ENCODE data around the gene PDCL3.

PDCL3 gene

DNA sequence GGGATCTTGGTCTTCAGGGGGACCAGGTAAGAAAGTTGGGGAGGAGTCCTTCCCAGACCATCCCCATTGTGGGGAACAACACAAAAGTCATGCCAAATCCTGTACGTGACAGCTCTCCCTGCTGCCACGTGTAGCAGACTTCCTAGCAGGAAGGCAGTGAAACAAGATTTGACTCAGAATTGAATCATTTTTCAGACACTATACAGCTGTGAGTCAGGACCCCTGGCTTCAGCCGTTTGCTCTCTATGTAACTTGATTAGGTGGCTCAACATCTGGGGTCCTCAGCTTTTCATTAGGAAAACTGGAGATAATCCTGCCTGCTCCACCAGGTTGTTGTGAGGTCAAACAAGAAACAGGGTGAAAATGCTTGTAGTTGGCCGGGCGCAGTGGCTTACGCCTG lies 32.9 kb upstream of the PDCL3 start:
- no peak overlapping the region for H3K4me3 ChIP-seq (ENCODE audit: insufficient read depth, low read depth, low read length, poor library complexity, severe bottlenecking)
- H3K9me3 ChIP-seq (ENCODE audit: control insufficient read depth, low read length), result no peaks in the 10 kb centered on the region
- no peak overlapping the region for H3K27ac ChIP-seq (ENCODE audit: insufficient read depth, low read length, poor library complexity, severe bottlenecking)
- no peaks in the 10 kb centered on the region for H3K36me3 ChIP-seq (ENCODE audit: control insufficient read depth, insufficient read depth, low read length)
- no peaks in the 10 kb centered on the region for H3K4me1 ChIP-seq (ENCODE audit: control insufficient read depth, insufficient read depth, low read length, poor library complexity, severe bottlenecking)
- no peak for DNase-seq
- H3K27me3 ChIP-seq (replicated peaks; ENCODE audit: control insufficient read depth, insufficient read depth, low read length, poor library complexity, severe bottlenecking), result no peaks in the 10 kb centered on the region

DNA sequence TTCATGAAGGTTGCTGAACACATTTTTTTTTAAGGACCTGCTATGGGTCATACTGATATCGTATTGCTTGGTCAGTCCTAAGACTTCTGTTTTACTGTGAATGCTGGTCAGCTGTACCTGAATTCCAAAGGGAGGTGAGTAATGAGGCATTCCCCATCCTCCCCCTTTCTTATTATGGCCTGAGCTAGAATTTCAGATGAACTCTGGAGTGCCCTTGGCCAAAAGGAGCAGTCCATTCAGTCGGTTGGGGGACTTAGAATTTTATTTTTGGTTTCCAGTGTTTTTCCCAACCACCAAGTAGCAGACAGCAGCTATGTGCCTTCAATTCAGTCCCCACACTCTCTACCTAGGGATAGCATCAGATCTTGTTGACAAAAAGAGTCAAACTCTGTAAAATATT lies 26.9 kb upstream of the PDCL3 start:
- no peak for DNase-seq
- Histone ChIP-seq H3K27me3 (replicated peaks; ENCODE audit: control insufficient read depth, insufficient read depth, low read length, poor library complexity, severe bottlenecking) (no peaks in the 10 kb centered on the region), H3K27ac (ENCODE audit: insufficient read depth, low read length, poor library complexity, severe bottlenecking) (no peak overlapping the region), H3K36me3 (ENCODE audit: control insufficient read depth, insufficient read depth, low read length) (no peaks in the 10 kb centered on the region), H3K4me1 (ENCODE audit: control insufficient read depth, insufficient read depth, low read length, poor library complexity, severe bottlenecking) (no peaks in the 10 kb centered on the region), H3K9me3 (ENCODE audit: control insufficient read depth, low read length) (no peaks in the 10 kb centered on the region), H3K4me3 (ENCODE audit: insufficient read depth, low read depth, low read length, poor library complexity, severe bottlenecking) (no peak overlapping the region)

DNA sequence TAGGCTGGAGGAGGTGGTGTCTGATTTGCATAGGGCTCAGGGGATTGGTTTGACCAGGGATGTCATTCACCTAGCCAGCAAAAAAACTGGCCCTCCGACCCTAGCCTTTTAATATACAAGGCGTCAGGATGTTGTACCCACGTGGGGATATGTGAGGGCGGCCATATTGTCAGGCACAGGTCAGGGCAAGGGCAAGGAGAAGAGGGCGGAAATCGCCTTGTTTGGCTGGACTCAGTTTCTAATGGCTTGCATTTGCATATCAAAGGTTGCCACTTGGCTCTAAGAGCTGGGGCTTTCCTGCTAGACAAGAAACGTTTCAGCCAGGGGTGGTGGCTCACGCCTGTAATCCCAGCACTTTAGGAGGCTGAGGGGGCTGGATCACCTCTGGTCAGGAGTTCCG lies 24.9 kb upstream of the PDCL3 start:
- Histone ChIP-seq H3K27ac (ENCODE audit: insufficient read depth, low read length, poor library complexity, severe bottlenecking) (no peak overlapping the region), H3K4me3 (ENCODE audit: insufficient read depth, low read depth, low read length, poor library complexity, severe bottlenecking) (no peak overlapping the region), H3K36me3 (ENCODE audit: control insufficient read depth, insufficient read depth, low read length) (no peaks in the 10 kb centered on the region), H3K27me3 (replicated peaks; ENCODE audit: control insufficient read depth, insufficient read depth, low read length, poor library complexity, severe bottlenecking) (no peaks in the 10 kb centered on the region), H3K9me3 (ENCODE audit: control insufficient read depth, low read length) (no peaks in the 10 kb centered on the region), H3K4me1 (ENCODE audit: control insufficient read depth, insufficient read depth, low read length, poor library complexity, severe bottlenecking) (no peaks in the 10 kb centered on the region)
- no peak for DNase-seq

DNA sequence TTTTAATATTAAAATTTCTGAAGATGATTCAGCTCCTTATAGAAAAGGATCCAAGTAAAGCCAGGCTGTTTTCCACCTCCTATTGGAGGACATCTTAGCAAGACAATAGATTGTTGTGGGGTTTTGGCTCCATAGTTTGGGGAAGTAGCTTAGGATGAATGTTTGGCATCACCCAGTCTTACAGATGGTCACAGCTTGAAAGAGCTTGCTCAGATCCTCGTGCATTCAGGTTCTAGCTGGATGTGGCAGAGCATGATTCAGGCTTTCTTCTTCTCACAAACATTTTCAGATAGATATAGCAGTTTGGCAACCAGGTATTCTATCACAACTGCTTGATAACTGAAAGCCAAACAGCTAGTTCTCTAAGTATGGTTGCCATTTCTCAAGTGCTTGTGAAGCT lies 23.6 kb upstream of the PDCL3 start:
- Histone ChIP-seq H3K9me3 (ENCODE audit: control insufficient read depth, low read length) (no peaks in the 10 kb centered on the region), H3K27ac (ENCODE audit: insufficient read depth, low read length, poor library complexity, severe bottlenecking) (no peak overlapping the region), H3K4me3 (ENCODE audit: insufficient read depth, low read depth, low read length, poor library complexity, severe bottlenecking) (no peak overlapping the region), H3K27me3 (replicated peaks; ENCODE audit: control insufficient read depth, insufficient read depth, low read length, poor library complexity, severe bottlenecking) (no peaks in the 10 kb centered on the region), H3K4me1 (ENCODE audit: control insufficient read depth, insufficient read depth, low read length, poor library complexity, severe bottlenecking) (no peaks in the 10 kb centered on the region), H3K36me3 (ENCODE audit: control insufficient read depth, insufficient read depth, low read length) (no peaks in the 10 kb centered on the region)
- DNase-seq, result no peak

DNA sequence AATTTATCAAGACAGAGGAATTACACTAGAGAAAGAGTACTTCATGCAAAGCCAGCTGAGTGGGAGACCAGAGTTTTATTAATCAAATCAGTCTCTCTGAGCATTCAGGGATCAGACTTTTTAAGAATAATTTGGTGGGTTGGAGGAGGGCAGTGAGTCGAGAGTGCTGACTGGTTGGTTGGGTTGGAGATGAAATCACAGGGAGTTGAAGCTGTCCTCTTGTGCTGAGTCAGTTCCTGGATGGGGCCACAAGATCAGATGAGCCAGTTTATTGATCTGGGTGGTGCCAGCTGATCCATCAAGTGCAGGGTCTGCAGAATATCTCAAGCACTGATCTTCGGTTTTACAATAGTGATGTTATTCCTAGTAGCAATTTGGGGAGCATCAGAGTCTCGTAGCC lies 21.4 kb upstream of the PDCL3 start:
- Histone ChIP-seq H3K27ac (ENCODE audit: insufficient read depth, low read length, poor library complexity, severe bottlenecking) (no peak overlapping the region), H3K4me3 (ENCODE audit: insufficient read depth, low read depth, low read length, poor library complexity, severe bottlenecking) (no peak overlapping the region), H3K27me3 (replicated peaks; ENCODE audit: control insufficient read depth, insufficient read depth, low read length, poor library complexity, severe bottlenecking) (no peaks in the 10 kb centered on the region), H3K9me3 (ENCODE audit: control insufficient read depth, low read length) (no peaks in the 10 kb centered on the region), H3K4me1 (ENCODE audit: control insufficient read depth, insufficient read depth, low read length, poor library complexity, severe bottlenecking) (no peaks in the 10 kb centered on the region), H3K36me3 (ENCODE audit: control insufficient read depth, insufficient read depth, low read length) (no peaks in the 10 kb centered on the region)
- DNase-seq, result no peak

DNA sequence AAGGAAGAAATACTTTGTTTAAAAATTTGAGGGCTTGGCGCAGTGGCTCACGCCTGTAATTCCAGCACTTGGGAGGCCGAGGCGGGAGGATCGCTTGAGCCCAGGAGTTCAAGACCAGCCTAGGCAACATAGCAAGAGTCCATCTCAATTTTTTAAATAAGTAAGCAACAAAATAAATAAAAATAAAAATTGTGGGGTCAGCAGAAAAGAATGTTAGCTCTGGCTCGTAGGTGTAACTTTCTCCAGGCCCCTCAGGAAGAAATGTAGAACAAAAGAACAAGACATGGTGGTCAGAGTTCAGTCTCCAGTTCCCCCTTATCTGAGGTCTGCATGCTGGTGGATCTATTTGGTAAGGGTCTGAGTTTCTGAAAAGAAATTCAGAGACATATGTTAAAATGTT lies 20.4 kb upstream of the PDCL3 start:
- Histone ChIP-seq H3K9me3 (ENCODE audit: control insufficient read depth, low read length) (no peaks in the 10 kb centered on the region), H3K27me3 (replicated peaks; ENCODE audit: control insufficient read depth, insufficient read depth, low read length, poor library complexity, severe bottlenecking) (no peaks in the 10 kb centered on the region), H3K4me3 (ENCODE audit: insufficient read depth, low read depth, low read length, poor library complexity, severe bottlenecking) (no peak overlapping the region), H3K36me3 (ENCODE audit: control insufficient read depth, insufficient read depth, low read length) (no peaks in the 10 kb centered on the region), H3K27ac (ENCODE audit: insufficient read depth, low read length, poor library complexity, severe bottlenecking) (no peak overlapping the region), H3K4me1 (ENCODE audit: control insufficient read depth, insufficient read depth, low read length, poor library complexity, severe bottlenecking) (no peaks in the 10 kb centered on the region)
- no peak for DNase-seq

DNA sequence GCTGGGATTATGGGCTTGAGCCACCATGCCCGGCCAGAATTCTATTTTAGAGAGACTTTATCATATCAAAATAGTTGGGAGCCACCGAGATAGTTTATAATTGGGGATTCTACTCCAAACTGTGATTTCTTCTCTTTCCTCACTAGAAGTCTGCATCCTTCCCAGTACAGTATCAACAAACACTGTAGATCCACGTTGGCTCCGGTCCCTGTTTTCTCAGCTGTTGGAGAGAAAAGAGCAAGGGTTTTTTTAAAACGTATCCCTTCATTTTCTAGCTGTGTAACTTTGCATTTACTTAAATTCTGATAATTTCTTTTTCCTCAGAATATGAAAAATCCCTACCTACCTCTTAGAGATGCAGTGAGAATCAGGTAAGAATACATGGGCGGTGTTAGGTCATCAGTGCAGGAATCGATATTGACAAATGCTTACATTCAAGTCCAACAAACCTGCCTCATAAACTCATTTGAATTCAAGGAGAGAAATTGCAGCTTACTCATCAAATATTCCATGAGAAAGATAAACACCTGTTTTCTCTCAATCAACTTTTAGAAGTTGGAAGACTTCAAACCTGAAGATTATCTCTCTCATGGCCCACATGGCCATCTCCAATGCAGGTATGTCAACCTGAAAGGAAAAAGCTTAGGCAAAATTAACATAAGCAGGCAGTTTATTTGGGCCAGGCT lies 17.7 kb upstream of the PDCL3 start:
- no peaks in the 10 kb centered on the region for H3K27me3 ChIP-seq (replicated peaks; ENCODE audit: control insufficient read depth, insufficient read depth, low read length, poor library complexity, severe bottlenecking)
- no peaks in the 10 kb centered on the region for H3K4me1 ChIP-seq (ENCODE audit: control insufficient read depth, insufficient read depth, low read length, poor library complexity, severe bottlenecking)
- H3K36me3 ChIP-seq (ENCODE audit: control insufficient read depth, insufficient read depth, low read length), result no peaks in the 10 kb centered on the region
- DNase-seq, result no peak
- H3K4me3 ChIP-seq (ENCODE audit: insufficient read depth, low read depth, low read length, poor library complexity, severe bottlenecking), result no peak overlapping the region
- H3K27ac ChIP-seq (ENCODE audit: insufficient read depth, low read length, poor library complexity, severe bottlenecking), result no peak overlapping the region
- H3K9me3 ChIP-seq (ENCODE audit: control insufficient read depth, low read length), result no peaks in the 10 kb centered on the region

DNA sequence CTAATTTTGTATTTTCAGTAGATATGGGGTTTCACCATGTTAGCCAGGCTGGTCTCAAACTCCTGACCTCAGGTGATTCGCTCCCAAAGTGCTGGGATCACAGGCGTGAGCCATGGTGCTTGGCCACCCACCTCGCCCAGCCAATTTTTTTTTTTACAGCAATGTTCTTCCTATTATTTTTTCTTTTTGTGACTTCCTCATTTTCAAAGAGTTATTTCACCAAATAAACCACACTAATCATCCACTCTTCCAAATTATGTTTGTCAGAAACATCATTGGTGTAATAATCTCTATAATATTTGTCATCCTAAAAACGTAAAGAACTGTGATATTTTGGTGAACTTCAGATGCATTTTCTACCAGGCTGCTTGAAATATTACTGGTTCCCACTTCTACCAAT lies 16.3 kb upstream of the PDCL3 start:
- Histone ChIP-seq H3K36me3 (ENCODE audit: control insufficient read depth, insufficient read depth, low read length) (no peaks in the 10 kb centered on the region), H3K4me3 (ENCODE audit: insufficient read depth, low read depth, low read length, poor library complexity, severe bottlenecking) (no peak overlapping the region), H3K9me3 (ENCODE audit: control insufficient read depth, low read length) (no peaks in the 10 kb centered on the region), H3K27me3 (replicated peaks; ENCODE audit: control insufficient read depth, insufficient read depth, low read length, poor library complexity, severe bottlenecking) (no peaks in the 10 kb centered on the region), H3K4me1 (ENCODE audit: control insufficient read depth, insufficient read depth, low read length, poor library complexity, severe bottlenecking) (no peaks in the 10 kb centered on the region), H3K27ac (ENCODE audit: insufficient read depth, low read length, poor library complexity, severe bottlenecking) (no peak overlapping the region)
- DNase-seq, result no peak

DNA sequence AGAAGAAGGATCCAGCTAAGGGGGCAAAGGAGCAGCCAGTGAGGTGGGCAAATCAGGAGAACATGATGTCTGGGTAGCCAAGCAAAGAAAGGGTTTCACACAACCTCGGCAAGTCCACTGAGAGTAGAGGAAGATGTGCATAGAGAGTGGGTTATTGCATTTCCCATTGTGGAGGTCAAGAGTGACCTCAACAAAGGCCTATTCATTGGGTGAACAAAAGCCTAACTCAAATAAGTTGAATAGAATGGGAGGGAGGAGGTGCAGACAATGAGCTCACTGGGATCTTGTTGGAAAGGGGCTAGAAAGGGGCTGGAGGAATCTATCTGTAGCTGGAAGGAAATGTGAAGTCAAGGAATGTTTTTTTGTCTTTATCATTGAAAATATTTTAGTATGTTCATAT lies 14.0 kb upstream of the PDCL3 start:
- no peak overlapping the region for H3K27ac ChIP-seq (ENCODE audit: insufficient read depth, low read length, poor library complexity, severe bottlenecking)
- no peaks in the 10 kb centered on the region for H3K27me3 ChIP-seq (replicated peaks; ENCODE audit: control insufficient read depth, insufficient read depth, low read length, poor library complexity, severe bottlenecking)
- no peaks in the 10 kb centered on the region for H3K4me1 ChIP-seq (ENCODE audit: control insufficient read depth, insufficient read depth, low read length, poor library complexity, severe bottlenecking)
- no peaks in the 10 kb centered on the region for H3K36me3 ChIP-seq (ENCODE audit: control insufficient read depth, insufficient read depth, low read length)
- no peaks in the 10 kb centered on the region for H3K9me3 ChIP-seq (ENCODE audit: control insufficient read depth, low read length)
- no peak overlapping the region for H3K4me3 ChIP-seq (ENCODE audit: insufficient read depth, low read depth, low read length, poor library complexity, severe bottlenecking)
- no peak for DNase-seq

DNA sequence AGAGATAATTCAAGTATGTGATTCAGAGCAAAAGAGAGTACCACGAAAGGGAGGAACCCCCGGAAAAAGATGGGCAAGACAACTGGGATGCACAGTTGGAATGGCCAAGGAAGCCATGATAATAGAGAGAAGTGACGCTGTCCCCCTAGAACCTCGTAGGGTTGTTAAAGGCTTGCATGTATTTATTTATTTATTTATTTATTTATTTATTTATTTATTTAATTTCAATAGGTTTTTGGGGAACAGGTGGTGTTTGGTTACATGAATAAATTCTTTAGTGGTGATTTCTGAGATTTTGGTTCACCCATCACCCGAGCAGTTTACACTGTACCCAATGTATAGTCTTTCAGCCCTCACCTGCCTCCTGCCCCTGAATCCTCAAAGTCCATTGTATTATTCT lies 11.5 kb upstream of the PDCL3 start:
- H3K9me3 ChIP-seq (ENCODE audit: control insufficient read depth, low read length), result no peaks in the 10 kb centered on the region
- H3K27me3 ChIP-seq (replicated peaks; ENCODE audit: control insufficient read depth, insufficient read depth, low read length, poor library complexity, severe bottlenecking), result no peaks in the 10 kb centered on the region
- H3K36me3 ChIP-seq (ENCODE audit: control insufficient read depth, insufficient read depth, low read length), result no peaks in the 10 kb centered on the region
- H3K27ac ChIP-seq (ENCODE audit: insufficient read depth, low read length, poor library complexity, severe bottlenecking), result no peak overlapping the region
- DNase-seq, result no peak
- H3K4me3 ChIP-seq (ENCODE audit: insufficient read depth, low read depth, low read length, poor library complexity, severe bottlenecking), result no peak overlapping the region
- H3K4me1 ChIP-seq (ENCODE audit: control insufficient read depth, insufficient read depth, low read length, poor library complexity, severe bottlenecking), result peaks cover 11% of the 10 kb centered on the region
